HG03095 (cell line): ENCODE measurements around the gene TCERG1.
A peak's percentile ranks its signal among the peaks of the same experiment; 100 is the strongest.

Source experiments
- ATAC-seq: cut with Tn5 transposase; IDR thresholded peaks from one replicate; pipeline ENCODE4 v1.9.1; 2021; ENCODE audit warnings: moderate library complexity; ENCODE audit not compliant: unreplicated experiment

The TCERG1 gene

GRCh38 chr5:146446861-146447733 is at the start of gene TCERG1:
Gene TCERG1, plus strand, starts transcription at chr5:146447333. Its CDS starts 17 bp downstream, at chr5:146447350.
- ATAC-seq = peak; percentile 97

GRCh38 chr5:146398826-146399225 is 48.3 kb upstream of the TCERG1 start:
- no peak for ATAC-seq

DNA sequence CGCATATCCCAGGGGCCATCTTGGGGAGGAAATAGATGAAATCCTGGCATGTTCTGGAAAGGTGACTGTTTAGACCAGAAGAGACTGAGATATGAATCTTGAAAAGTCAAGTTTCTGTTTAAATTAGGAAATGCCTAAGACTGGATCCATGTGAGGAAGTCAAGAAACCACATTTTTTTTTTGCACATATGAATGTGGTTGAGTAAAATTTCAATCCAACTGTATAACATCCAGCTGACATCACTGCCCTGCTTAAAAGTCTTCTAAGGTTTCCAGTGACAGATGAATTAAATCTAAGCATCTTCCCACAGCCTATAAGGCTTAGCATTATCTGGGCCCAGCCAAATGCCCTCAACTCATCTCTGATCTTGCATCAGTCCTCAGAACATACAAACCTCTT is 47.7 kb upstream of the TCERG1 start:
- ATAC-seq = no peak

- no peak for ATAC-seq
Observed at GRCh38 chr5:146400201-146400600, 46.9 kb upstream of the TCERG1 start.

- no peak for ATAC-seq
Observed at GRCh38 chr5:146401021-146401420, 46.1 kb upstream of the TCERG1 start.

- ATAC-seq = no peak
Observed at GRCh38 chr5:146402949-146403348, 44.2 kb upstream of the TCERG1 start.

DNA sequence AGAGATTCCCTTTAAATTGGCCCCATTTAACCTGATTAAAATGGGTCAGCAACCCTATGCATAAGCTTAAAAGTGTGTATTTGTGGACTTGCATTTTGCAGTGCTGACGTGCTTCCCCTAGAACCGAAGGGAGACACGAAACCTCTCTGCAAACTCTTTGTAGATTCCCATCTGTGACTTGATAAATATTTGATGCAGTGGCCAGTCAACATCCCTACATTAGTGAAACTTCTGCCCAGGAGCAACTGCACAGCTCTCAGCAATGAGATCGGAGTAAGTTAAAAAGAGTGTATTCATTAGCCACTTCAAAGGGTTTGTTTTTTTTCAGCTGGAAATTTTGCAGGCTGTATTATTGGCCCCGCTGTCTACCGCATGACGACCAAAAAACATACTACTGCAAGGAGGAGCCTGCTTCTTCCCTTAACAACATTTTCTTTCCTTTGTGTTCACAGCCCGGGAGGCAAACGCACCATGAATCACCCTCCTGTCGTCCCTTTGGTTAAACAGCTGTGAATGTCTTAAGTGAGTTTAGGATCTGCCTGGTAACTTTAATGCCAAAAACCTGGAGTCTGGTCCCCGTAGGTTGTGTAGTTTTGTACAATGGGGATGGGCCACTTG is 38.0 kb upstream of the TCERG1 start:
- ATAC-seq = no peak

- no peak for ATAC-seq
Observed at GRCh38 chr5:146410272-146410671, 36.9 kb upstream of the TCERG1 start.

GRCh38 chr5:146419696-146420095 is 27.4 kb upstream of the TCERG1 start:
- no peak for ATAC-seq

GRCh38 chr5:146425023-146425422 is 22.1 kb upstream of the TCERG1 start:
- no peak for ATAC-seq

DNA sequence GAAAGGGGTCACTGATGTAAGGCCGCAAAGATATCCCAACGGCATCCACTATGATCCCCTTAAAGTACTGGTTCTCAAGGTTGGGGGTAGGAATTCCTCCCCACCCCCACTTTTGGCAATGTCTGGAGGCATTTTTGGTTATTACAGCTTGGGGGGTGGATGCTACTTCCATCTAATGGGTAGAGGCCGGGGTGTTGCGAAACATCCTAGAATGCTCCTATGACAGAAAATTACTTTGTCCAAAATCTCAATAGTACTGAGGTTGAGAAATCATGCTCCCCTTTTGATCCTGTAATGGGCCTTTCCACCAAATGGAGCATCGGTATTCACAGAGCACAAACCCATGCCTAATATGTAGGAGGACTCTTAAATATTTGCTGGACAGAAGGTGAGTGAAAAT is 20.8 kb upstream of the TCERG1 start:
- ATAC-seq = no peak

GRCh38 chr5:146426853-146427618 is 20.1 kb upstream of the TCERG1 start:
- no peak for ATAC-seq

GRCh38 chr5:146427619-146427997 is 19.5 kb upstream of the TCERG1 start:
- ATAC-seq = no peak

GRCh38 chr5:146428658-146429057 is 18.5 kb upstream of the TCERG1 start:
- ATAC-seq = no peak

DNA sequence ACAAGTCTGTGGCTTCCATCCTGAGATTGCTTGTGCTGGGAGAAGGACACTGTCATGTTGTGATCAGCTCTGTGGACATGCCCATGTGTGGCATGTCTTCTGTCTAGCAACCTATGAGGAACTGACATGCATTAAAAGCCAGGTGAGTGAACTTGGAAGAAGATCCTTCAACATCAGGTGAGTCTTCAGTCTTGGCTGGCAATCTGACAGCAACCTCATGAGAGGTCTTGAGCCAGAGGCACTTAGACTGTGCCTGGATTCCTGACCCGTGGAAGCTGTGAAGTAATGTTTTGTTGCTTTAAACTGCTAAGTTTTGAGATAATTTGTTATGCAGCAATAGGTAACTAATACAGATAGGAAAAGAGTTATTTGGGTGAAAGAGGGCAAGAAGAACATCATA is 6.8 kb upstream of the TCERG1 start:
- ATAC-seq = no peak

GRCh38 chr5:146440870-146441495 is 6.2 kb upstream of the TCERG1 start:
- no peak for ATAC-seq

DNA sequence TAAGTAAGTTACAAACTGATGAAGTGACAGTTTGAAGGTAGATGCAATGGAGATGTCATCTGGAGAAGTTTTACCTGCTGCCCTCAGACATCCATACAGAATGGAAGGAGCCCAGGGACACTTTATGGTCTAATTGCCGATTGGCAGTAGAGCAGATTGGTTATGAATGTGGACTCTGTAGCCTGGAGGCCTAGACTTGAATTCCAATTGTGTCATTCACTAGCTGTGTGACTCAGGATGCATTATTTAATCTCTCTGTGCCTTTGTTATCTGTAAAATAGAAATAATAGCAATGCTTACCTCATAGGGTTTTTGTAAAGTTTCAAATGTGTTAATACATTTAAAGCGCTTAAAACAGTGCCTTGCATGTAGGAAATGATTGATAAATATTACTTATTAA is 5.2 kb upstream of the TCERG1 start:
- ATAC-seq = no peak

GRCh38 chr5:146447734-146448380 is 724 bp downstream of the TCERG1 start:
- peak; percentile 19 for ATAC-seq

- no peak for ATAC-seq
Observed at GRCh38 chr5:146448783-146449519, 1.8 kb downstream of the TCERG1 start.

DNA sequence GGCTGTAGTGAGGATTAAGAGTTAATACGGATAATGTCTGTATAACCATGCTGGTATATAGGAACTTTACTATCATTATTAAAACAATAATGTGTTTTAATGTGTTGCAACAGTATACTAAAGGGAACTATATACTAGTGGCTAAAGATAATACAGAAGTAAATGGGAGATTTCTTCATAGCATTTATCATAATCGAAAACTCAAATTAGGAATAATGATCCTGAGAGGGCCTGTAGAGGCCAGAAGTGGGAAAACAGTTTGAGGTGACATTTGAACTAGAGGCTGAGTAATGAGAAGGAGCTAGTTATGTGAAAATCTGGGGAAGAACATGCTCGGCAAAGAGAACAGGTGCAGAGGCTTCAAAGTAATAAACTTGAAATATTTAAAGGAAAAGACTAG is 2.9 kb downstream of the TCERG1 start:
- ATAC-seq = no peak
